ENCODE data around the gene CNTNAP4.

- TF ChIP-seq CTCF (IDR thresholded peaks at IDR 0.05) (no peak), POLR2A (IDR thresholded peaks at IDR 0.05) (no peak)
Observed at GRCh38 chr16:76389126-76389525, 111.9 kb downstream of the CNTNAP4 start.

Measured in adrenal gland (tissue), 5 donors.